DND-41 (cell line): ENCODE results near the gene IRF4.

Experiments used
- ATAC-seq: fragments of 200-7000 bp; cut with Tn5 transposase; 3 replicates; pipeline ENCODE4 v1.9.1; 2021; ENCODE audit warnings: low read depth; ENCODE audit not compliant: insufficient read depth
- DNase-seq: peaks from one replicate; pipeline ENCODE4 v3.0.0-alpha.2; 2020
- H2AFZ ChIP-seq: 2 replicates; pipeline ENCODE4 v1.6.0; 2012; ENCODE audit warnings: low read depth, low read length
- H3K27ac ChIP-seq: 2 replicates; pipeline ENCODE4 v1.5.1; 2012; ENCODE audit warnings: low read length, inconsistent platforms
- H3K27me3 ChIP-seq: fragments of 200-600 bp; sonication (generic); 2 replicates; pipeline ENCODE4 v1.6.0; 2012; ENCODE audit warnings: low read length, mild to moderate bottlenecking, inconsistent platforms; ENCODE audit not compliant: insufficient read depth, poor library complexity
- H3K36me3 ChIP-seq: 2 replicates; pipeline ENCODE4 v1.5.1; 2012; ENCODE audit warnings: low read length, inconsistent platforms; ENCODE audit not compliant: insufficient read depth
- H3K4me1 ChIP-seq: 2 replicates; pipeline ENCODE4 v1.5.1; 2012; ENCODE audit warnings: mild to moderate bottlenecking, low read length; ENCODE audit not compliant: insufficient read depth
- H3K4me2 ChIP-seq: 2 replicates; pipeline ENCODE4 v1.6.0; 2012; ENCODE audit warnings: mild to moderate bottlenecking, moderate library complexity, low read length, inconsistent platforms; ENCODE audit not compliant: insufficient read depth
- H3K4me3 ChIP-seq, 2 experiments: fragments of 200-600 bp in 1 of 2; shearing (Covaris generic) in 1 of 2; 2 replicates each; pipeline ENCODE4 v1.5.1; 2012 to 2016; ENCODE audit warnings: inconsistent platforms in 2 of 2, low read length in 2 of 2, mild to moderate bottlenecking in 2 of 2, low read depth in 1 of 2, moderate library complexity in 1 of 2
- H3K79me2 ChIP-seq: 2 replicates; pipeline ENCODE4 v1.6.0; 2012; ENCODE audit warnings: low read length, inconsistent platforms; ENCODE audit not compliant: insufficient read depth
- H3K9ac ChIP-seq: 2 replicates; pipeline ENCODE4 v1.6.0; 2012; ENCODE audit warnings: low read depth, mild to moderate bottlenecking, inconsistent platforms, low read length, moderate library complexity
- H3K9me3 ChIP-seq: 2 replicates; pipeline ENCODE4 v1.5.1; 2012; ENCODE audit warnings: low read length, moderate library complexity, mild to moderate bottlenecking, inconsistent platforms; ENCODE audit not compliant: insufficient read depth, severe bottlenecking
- H4K20me1 ChIP-seq: 2 replicates; pipeline ENCODE4 v1.6.0; 2012; ENCODE audit warnings: low read length; ENCODE audit not compliant: insufficient read depth
- EZH2 ChIP-seq: IDR thresholded peaks from 3 replicates; pipeline ENCODE4 v1.6.1; 2012; ENCODE audit warnings: borderline replicate concordance, low read depth, mild to moderate bottlenecking, moderate library complexity, low read length, inconsistent platforms; ENCODE audit not compliant: severe bottlenecking
- TF ChIP-seq, protein P1 (sequence below): IDR thresholded peaks from 2 replicates; pipeline ENCODE4 v1.5.1; 2012; ENCODE audit warnings: borderline replicate concordance, low read length, moderate library complexity, mild to moderate bottlenecking; ENCODE audit not compliant: poor library complexity, severe bottlenecking; ENCODE audit errors: extremely low read depth

The IRF4 gene

DNA sequence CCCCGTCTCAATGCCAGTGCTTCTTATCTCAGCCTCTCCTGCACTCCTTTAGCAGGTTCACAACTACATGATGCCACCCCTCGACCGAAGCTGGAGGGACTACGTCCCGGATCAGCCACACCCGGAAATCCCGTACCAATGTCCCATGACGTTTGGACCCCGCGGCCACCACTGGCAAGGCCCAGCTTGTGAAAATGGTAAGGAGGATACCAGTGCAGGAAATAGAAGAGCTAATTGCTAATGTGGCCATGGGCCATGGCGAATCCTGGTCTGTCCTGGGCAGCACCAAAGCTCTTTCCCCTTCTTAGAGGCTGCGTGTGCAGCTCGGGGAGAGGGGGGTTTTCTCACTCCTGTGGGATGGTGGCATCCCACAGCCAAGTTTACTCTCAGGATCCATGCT, 5.5 kb downstream of the IRF4 start:
- no peak for TF ChIP-seq EZH2
- TF ChIP-seq, protein P1, sequence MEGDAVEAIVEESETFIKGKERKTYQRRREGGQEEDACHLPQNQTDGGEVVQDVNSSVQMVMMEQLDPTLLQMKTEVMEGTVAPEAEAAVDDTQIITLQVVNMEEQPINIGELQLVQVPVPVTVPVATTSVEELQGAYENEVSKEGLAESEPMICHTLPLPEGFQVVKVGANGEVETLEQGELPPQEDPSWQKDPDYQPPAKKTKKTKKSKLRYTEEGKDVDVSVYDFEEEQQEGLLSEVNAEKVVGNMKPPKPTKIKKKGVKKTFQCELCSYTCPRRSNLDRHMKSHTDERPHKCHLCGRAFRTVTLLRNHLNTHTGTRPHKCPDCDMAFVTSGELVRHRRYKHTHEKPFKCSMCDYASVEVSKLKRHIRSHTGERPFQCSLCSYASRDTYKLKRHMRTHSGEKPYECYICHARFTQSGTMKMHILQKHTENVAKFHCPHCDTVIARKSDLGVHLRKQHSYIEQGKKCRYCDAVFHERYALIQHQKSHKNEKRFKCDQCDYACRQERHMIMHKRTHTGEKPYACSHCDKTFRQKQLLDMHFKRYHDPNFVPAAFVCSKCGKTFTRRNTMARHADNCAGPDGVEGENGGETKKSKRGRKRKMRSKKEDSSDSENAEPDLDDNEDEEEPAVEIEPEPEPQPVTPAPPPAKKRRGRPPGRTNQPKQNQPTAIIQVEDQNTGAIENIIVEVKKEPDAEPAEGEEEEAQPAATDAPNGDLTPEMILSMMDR, result no peak
- DNase-seq, result no peak
- Histone ChIP-seq H4K20me1 (no peaks in the 10 kb centered on the region), H3K4me2 (no peak overlapping the region), H3K27ac (no peak overlapping the region), H3K27me3 (peaks cover 7% of the 10 kb centered on the region), H3K9me3 (no peaks in the 10 kb centered on the region), H2AFZ (no peak overlapping the region), H3K9ac (no peak overlapping the region), H3K79me2 (no peaks in the 10 kb centered on the region), H3K36me3 (no peaks in the 10 kb centered on the region), H3K4me3 (no peak overlapping the region), H3K4me1 (no peaks in the 10 kb centered on the region)
- ATAC-seq, result no peak

DNA sequence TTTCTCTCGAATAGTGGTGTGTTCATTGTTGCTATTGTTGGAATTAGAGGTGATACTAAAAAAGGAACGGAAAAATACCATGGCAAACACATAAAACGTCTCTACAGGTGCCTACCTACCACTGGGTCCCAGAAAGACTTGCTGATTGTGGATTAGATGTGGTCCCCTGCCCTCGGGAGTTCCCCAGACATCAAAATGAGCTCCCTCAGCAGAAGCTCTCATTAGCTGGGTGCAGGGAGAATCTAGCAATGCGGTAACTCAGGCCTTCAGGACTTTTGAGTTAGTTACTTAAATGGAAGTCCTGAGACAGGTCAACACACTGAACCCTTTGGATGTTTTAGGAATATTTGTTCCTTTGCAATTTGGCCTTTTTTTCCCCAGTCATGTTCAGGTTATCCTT, 6.1 kb downstream of the IRF4 start:
- DNase-seq (no peak), ATAC-seq (no peak)
- H3K27me3 ChIP-seq, result peaks cover 7% of the 10 kb centered on the region
- no peak overlapping the region for H2AFZ ChIP-seq
- TF ChIP-seq, protein P1, result no peak
- no peak for TF ChIP-seq EZH2
- H3K4me1 ChIP-seq, result no peaks in the 10 kb centered on the region
- H3K79me2 ChIP-seq, result no peaks in the 10 kb centered on the region
- H3K9ac ChIP-seq, result no peak overlapping the region
- no peaks in the 10 kb centered on the region for H4K20me1 ChIP-seq
- H3K9me3 ChIP-seq, result no peaks in the 10 kb centered on the region
- H3K36me3 ChIP-seq, result no peaks in the 10 kb centered on the region
- no peak overlapping the region for H3K27ac ChIP-seq
- H3K4me2 ChIP-seq, result no peak overlapping the region
- H3K4me3 ChIP-seq, result no peak overlapping the region

DNA sequence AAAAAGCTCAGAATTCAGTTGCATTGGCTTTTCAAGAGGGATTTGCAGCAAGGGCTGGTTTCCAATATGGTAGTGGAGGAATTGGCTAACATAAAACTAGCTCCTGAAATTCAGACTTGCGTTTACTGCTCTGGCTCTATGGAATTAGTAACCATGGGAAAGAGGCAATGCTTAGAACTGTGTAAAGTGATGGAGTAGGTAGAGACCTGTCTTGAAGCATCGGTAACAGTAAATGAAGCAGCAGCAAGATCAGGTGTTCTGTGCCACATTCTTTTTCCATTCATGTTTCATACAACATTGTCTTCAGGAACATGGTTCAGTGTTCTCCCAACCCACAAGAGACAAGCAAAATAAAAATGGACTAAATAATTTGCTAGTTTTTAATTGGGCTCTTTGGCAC, 6.5 kb downstream of the IRF4 start:
- H3K36me3 ChIP-seq, result no peaks in the 10 kb centered on the region
- H3K4me2 ChIP-seq, result no peak overlapping the region
- no peak for DNase-seq
- H3K27me3 ChIP-seq, result peaks cover 7% of the 10 kb centered on the region
- no peaks in the 10 kb centered on the region for H4K20me1 ChIP-seq
- no peak overlapping the region for H3K4me3 ChIP-seq
- no peaks in the 10 kb centered on the region for H3K9me3 ChIP-seq
- H2AFZ ChIP-seq, result no peak overlapping the region
- TF ChIP-seq EZH2, result no peak
- TF ChIP-seq, protein P1, result no peak
- no peaks in the 10 kb centered on the region for H3K4me1 ChIP-seq
- no peaks in the 10 kb centered on the region for H3K79me2 ChIP-seq
- no peak overlapping the region for H3K9ac ChIP-seq
- no peak overlapping the region for H3K27ac ChIP-seq
- ATAC-seq, result no peak

DNA sequence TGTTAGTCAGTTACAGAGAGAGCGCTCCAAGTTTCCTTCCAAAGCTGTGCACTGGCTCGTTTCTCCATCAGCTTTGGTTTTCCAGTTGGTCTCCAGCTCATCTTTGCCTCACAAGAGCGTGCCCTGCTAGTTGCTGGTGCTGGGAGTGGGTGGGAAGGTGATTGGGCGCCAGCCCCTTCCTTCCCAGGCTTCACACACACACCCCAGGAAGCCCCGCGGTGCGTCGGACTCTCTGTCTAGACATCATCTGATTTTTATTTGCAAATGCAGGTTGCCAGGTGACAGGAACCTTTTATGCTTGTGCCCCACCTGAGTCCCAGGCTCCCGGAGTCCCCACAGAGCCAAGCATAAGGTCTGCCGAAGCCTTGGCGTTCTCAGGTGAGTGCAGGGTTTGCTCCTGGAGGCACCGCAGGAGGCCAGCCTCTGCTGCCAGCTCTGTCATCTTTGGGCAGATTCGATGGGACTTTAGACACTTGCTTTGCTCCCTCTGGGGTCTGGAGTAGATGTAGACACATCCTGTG, 7.1 kb downstream of the IRF4 start:
- ATAC-seq, result no peak
- no peak for DNase-seq
- Histone ChIP-seq H3K9me3 (no peaks in the 10 kb centered on the region), H3K27ac (no peak overlapping the region), H4K20me1 (no peaks in the 10 kb centered on the region), H3K4me1 (no peaks in the 10 kb centered on the region), H2AFZ (no peak overlapping the region), H3K36me3 (no peaks in the 10 kb centered on the region), H3K79me2 (no peaks in the 10 kb centered on the region), H3K9ac (no peak overlapping the region), H3K27me3 (peaks cover 7% of the 10 kb centered on the region), H3K4me2 (no peak overlapping the region), H3K4me3 (no peak overlapping the region)
- TF ChIP-seq, protein P1, result no peak
- TF ChIP-seq EZH2, result no peak
